M059J (cell line): ENCODE data around the gene MEF2A. TPM values are rescaled to one million over a fixed set of nuclear protein-coding genes. Genes with fewer than 3 reads are reported as not detected.

ENCODE experiments used
- DNase-seq: peaks from one replicate; pipeline ENCODE4 v3.0.0-alpha.2; 2012; ENCODE audit warnings: low read depth
- total RNA-seq: library from RNA; depleted of rRNA; stranded (reverse); fragments of >200 nt; shearing (Covaris generic); gene quantifications from 2 replicates; pipeline ENCODE4 v1.2.3, GENCODE V29; 2014

Gene MEF2A
- total RNA-seq, 1 experiment from 2014 or later = 21.0 TPM

DNA sequence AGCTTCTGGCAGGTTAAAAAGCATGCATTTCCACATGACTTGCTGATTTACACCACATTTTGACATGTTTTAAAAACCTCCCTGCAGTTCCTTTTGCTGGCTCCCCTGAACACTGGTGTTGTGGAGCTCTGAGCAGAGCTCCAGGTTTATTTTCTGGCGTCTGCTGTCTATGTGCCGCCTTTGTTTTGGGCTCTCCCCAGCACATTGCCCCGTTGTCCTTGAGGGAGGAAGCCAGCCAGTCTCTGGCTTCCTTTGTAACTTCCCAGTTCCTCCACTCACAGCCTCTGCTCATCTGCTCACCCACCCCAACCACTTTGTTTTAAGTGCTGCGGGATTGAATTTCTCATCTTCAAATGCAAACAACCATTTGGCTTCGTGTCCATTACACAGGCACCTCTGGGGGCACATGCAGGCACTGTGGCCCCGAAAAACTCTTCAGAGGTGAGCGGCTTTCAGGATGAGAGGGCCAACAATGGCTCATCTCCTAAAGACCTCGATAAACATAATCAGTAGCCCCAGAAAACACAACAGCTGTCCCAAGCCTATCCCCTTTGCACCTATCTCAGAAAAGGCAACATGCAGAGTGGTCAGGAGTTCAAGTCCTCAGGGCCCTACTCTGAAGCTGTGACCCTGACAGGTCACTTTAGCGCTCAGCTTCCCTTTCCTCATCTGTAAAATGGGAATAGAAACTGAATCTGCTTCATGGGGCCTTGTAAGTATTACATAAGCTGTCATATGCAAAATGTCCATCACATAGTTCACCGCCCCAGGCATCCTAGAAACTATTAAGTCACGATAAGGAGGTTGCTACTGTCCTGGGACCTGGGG lies 1.3 kb upstream of the MEF2A start:
- peak; percentile 51 for DNase-seq

GRCh38 chr15:99565049-99565298 lies 810 bp upstream of the MEF2A start:
- DNase-seq = no peak

- peak; percentile 17 for DNase-seq
Observed at GRCh38 chr15:99566157-99566897, 543 bp downstream of the MEF2A start.

DNA sequence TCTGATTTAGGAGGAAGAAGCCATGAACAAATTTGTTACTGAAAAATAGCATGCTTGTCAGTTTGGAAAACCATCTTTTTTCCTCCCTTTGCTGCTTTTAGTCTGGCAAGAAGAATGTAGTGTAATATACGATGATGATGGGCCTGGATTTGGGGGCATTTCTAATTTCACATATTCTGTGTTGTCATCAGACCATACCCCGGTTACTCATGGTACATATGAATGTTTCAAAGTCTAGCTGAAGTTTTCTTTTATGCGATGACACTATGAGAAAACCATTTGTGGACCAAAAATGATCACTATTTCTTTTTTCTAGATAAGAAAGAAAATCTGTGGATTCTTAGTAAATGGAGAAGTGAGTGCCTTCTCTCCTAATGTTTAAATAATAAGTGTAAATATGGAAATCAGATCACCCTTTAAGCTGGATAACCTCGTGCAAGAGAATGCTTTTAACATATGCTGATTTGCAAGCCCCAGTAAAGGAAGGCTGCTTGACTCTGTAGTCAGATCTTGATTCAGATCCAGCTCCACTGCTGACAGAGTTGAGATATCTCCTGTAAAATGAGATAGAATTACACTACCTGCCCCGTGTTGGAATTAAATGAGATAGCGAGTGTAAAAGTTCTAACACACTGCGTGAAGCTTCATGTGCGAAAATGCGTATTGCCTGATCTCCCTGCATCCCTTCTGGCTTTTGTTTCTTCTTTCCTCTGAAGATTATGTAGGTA lies 3.0 kb downstream of the MEF2A start:
- no peak for DNase-seq

DNA sequence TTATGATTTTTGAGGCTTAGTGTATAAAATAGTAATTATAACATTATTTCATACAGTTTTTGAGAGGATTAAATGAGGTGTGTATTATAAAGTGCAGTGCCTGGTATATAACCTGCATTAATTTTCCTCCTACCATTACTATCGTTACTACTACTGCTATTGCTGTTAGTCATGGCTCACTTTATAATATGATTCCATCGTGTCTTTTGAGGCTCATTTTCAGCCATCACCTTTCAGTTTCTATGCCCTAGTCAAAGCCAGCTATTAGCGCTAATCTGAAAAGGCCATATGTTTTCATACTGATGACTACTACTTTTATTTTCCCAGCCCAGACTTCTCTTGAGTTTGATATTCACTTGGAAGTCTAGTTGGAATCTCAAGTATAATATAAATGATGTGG lies 5.5 kb downstream of the MEF2A start:
- DNase-seq = no peak

GRCh38 chr15:99574048-99574447 lies 8.3 kb downstream of the MEF2A start:
- no peak for DNase-seq

DNA sequence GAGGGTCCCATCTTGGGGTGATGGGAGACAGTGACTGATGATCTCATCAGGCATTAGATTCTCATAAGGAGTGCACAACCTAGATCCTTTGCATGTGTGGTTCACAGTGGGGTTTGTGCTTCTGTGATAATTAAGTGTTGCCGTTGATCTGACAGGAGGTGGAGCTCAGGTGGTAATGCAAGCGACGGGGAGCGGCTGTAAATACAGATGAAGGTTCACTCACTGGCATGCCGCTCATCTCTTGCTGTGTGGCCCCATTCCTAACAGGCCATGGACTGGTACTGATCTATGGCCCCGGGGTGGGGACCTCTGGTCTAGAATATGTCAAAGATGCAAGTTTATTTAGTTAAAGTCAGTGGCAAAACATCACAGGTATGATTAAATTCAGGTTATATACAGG lies 8.7 kb downstream of the MEF2A start:
- no peak for DNase-seq

- DNase-seq = no peak
Observed at GRCh38 chr15:99578809-99579208, 13.0 kb downstream of the MEF2A start.

GRCh38 chr15:99580076-99580475 lies 14.3 kb downstream of the MEF2A start:
- DNase-seq = no peak

GRCh38 chr15:99582508-99582960 lies 16.8 kb downstream of the MEF2A start:
- DNase-seq = no peak

DNA sequence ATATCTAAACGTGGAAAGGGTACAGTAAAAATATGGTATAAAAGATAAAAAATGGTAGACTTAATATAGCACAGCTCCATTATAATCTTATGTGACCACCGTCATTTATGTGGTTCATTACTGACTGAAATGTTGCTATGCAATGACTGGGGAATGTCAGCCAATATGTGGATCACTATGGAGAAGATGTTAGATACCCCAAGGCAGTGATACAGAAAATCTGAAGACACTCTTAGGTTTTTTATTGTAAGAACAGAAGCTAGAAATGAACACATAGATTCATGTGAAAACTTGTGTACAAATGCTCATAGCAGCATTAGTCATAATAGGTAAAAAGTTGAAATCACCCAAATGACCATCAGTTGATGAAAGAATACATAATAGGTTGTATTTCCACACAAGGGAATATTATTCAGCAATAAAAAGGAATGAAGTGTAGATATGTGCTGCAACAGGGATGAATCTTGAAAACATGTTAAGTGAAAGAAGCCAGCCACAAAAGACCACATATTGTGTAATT lies 18.4 kb downstream of the MEF2A start:
- no peak for DNase-seq

- no peak for DNase-seq
Observed at GRCh38 chr15:99586121-99586520, 20.3 kb downstream of the MEF2A start.

DNA sequence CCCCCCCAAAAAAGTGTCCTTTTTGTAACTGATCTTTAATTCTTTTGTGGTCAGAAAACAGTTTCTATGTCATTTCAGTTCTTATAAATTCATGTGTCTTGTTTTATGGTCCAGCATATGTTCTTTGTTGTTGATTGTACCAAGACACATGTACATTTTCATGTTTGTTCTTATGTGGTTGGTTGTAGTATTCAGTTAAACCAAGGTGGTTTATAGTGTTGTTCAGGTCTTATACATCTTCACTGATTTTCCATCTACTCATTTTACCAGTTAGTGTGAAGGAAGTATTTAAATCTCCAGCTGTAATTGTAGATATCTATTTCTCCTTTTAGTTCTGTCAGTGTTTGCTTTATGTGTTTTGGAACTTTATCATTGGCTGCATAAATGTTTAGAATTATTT lies 24.0 kb downstream of the MEF2A start:
- no peak for DNase-seq

- no peak for DNase-seq
Observed at GRCh38 chr15:99590913-99591646, 25.3 kb downstream of the MEF2A start.

DNA sequence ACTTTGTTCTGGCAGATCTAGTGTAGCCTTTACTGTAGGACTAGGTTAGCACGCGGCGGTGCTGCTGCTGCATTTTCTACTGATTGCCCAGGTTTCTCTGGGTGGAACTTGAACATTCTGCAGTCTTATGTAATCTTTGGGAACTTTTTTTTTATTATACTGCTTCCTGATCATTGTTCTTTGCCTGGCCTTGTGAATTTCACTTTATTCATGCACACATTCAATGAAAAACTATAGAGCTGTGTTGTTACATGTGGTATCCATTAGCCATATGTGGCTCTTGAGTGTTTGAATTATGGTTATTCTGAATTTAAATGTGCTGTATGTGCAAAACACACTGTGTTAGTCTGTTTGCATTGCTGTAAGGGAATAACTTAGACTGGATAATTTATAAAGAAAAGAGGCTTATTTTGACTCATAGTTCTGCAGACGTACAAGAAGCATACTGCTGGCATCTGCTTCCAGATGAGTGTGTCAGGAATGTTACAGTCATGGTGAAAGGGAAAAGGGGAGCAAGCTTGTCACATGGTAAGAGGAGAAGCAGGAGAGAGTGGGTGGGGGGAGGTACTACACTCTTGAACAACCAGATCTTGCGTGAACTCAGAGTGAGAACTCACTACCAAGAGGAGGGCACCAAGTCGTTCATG lies 26.5 kb downstream of the MEF2A start:
- DNase-seq = no peak

DNA sequence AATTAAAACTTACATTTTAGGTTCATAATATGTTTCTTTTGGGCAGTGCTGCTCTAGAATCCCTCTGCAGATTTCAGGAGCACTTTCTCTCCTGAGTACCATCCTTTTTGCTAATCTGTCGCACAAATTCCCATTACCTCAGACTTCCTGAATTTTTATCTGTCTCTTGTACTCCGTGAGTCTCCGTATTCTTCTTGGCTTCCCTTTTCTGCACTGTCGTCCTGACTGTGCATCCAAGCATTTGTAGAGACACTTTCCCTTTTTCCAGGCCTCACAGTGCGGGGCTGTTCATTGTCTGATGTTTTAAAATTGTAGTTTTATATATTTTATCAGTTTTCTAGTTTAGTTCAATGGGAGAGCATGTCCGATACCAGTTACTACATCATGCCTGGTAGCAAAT lies 27.3 kb downstream of the MEF2A start:
- DNase-seq = no peak

GRCh38 chr15:99594916-99595315 lies 29.1 kb downstream of the MEF2A start:
- DNase-seq = no peak

DNA sequence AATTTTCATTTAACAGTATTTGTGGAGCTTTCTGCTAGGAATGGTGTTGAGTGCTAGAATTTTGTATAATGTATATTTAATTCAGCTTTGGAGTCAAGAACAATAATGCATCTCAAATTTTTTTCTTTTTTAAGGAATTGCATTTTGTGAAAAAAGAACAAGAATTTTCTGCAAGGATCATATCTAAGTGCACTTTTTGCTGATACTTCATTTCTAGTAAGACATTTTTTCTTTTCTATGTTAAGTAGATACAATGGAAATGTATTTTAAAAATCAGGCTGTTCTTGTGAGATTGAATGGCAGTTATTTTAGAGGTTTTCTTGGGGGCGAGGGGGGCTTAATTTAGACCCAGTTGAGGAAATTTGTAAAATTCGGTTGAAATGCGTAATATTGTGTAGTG lies 32.5 kb downstream of the MEF2A start:
- no peak for DNase-seq

GRCh38 chr15:99603828-99604227 lies 38.0 kb downstream of the MEF2A start:
- DNase-seq = no peak

- no peak for DNase-seq
Observed at GRCh38 chr15:99604865-99605264, 39.1 kb downstream of the MEF2A start.

DNA sequence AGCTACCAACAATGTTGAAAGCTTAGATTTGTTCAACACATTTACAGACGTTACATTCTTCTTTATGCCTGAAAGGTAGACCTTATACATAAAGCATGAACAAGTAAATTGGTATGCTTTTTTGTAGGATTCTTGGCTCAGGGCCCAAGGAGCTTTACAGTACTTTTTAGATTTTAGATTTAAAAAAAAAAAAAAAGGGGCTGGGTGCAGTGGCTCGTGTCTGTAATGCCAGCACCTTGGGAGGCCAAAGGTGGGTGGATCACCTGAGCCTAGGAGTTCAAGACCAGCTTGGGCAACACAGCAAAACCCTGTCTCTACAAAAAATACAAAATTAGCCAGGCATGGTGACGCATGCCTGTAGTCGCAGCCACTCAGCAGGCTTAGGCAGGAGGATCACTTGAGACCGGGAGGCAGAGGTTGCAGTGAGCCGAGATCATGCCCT lies 39.7 kb downstream of the MEF2A start:
- DNase-seq = no peak
